Right kidney (tissue), 1 donor: ENCODE results near the gene TNNT2.
A peak's percentile ranks its signal among the peaks of the same experiment; 100 is the strongest.

Experiments
- DNase-seq: peaks from one replicate; pipeline ENCODE4 v3.0.0-alpha.2; 2016

The TNNT2 gene

DNA sequence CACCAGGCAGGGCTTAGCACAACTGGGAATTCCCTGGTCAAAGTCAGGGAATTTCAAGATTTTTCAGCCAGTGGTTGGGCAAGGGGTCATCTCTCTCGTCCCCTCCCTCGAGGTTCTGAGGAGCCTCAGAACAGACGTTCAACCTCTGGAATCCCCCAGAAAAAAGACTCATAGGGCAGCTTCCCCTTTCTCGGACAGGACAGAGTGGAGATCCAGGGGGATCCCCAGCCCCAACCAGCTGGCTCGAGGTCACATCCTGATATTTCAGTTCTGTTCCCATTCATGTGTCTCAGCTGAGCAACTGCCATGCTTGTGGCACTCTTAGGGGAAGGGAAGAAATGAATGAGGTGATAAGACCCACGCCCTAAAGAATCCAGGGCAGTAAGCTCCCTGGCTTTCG, 26.6 kb upstream of the TNNT2 start:
- no peak for DNase-seq

DNA sequence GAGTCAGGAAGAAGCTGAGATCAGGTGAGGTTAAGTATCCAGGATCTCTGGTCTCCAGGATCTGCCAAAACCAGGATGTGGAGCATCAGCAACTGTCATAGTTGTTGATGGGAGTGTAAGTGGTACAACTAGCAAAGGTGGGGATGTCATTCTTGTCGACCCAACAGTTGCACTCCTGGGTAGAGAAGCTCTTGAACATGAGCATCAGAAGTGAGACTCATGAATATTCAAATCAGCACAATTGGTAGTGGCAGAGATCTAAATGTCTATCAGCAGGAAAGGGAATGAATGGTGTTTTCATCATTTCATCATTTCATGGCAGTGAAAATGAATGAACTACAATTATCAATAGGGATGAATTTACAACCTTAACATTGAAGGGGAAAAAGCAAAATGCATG, 25.9 kb upstream of the TNNT2 start:
- no peak for DNase-seq

DNA sequence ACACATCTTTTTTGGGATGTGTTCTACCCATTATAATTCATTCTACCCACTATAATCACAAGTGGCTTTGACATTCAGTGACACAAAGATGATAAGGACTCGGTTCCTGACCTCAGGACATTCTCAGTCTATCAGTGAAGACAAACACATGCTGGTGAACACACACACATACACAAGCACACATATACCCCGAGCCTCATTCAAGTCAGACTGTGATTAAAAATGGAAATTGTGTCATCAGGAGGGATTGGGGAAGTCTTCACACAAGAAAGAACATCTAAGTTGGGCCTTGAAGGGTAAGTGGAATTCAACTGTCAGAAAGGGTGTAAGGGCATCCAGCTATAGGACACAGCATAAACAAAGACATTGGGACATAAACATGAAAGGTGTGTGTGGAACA, 24.2 kb upstream of the TNNT2 start:
- no peak for DNase-seq

DNA sequence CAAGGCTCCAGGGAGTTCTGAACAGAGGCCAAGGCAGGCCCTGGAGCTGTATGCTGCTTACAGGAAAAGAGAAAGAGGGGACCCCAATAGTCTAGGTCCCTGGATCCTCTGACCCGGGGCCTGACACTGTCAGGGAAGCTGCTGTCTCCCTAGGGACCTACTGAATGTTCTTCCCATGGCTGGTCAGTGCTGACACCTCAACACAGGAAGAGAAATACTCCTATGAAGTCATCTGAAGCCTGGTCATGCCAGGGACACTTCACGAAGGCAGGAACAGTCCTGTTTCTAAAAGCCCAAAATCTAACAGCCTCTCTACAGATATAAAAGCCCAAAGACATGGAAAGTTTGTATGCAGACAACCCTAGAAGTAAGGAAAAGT, 23.4 kb upstream of the TNNT2 start:
- DNase-seq = no peak

DNA sequence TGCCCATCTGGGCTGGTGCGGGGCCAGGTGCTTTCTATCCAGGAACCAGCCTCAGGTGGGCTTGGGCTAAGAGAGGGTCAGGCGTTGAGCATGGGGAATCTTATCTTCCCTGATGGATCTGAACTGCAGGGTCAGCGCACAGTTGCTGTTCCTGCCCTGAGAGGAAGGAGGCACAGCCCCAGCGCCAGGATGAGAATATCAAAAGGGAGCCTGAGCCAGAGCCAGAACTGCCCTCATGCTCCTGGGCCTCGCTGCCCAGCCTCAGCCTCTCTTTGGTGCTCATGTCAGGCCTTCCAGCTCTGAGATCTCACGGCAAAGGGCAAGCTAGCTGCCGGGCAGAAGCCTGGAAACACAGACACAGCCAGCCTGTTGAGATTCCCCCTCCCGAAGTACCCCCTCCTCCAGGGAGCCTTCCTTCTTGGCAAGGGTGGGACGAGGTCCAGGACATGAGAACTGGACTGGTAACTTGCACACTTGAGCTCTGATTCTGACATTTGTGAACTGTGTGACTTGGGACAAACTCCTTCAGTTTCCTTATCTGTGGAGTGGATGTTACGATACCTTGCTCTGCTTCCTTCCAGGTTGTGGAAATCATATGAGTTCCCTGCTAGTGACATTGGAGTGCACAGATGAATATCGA, 22.9 kb upstream of the TNNT2 start:
- DNase-seq = no peak

DNA sequence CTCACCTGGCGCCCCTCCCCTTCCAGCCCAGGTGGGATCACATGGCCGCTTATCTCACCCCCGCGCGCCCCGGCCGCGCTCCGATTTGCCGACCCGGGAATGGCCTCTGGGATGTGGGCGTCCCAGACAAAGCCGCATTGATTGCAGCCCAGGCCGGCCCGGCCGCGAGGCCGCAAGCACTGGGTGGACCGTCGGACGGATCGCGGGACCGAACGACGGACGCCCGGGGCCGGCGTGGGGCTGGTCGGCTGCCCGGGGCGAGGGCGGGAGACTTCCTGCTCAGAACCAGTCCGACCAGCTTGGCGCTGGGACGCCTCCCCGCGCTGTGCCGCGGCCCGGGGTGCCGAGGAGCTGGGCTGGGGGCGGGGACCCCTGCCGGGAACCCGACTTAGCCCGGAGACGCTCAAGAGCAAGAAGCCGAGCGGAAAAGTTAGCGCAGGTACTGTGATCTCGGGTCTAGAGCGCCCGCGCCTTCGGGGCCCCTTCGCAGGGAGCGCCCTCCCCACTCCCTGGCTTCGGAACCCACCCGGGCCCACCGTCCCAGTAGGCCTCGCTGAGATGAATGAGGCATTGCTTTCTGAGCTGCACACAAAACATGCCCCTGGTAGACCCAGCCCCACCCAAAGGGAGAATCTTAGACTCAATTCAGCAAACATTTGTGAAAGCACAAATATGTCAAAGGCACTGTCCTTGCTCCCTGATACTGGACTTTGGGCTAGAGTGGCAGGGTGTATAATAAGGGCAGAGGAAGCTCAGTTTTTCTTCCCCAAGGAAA, 22.1 kb upstream of the TNNT2 start:
- DNase-seq = peak; percentile 79

DNA sequence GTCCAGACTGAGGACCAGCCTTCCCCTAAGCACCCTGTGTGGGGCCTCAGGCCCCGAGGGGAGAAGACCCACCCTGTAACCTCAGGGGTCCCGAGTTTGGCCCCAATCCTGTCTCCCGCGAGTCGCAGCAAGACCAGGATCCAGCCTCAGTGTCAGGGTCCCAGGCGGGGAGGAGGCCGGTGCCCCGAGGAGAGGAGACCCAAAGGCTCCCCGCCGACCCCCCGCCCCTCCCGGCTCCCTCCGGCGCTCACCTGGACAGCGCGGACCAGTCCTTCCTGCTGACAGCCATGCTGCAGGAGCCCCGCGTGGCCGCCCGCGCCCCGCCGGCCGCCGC, 21.5 kb upstream of the TNNT2 start, which contains the start of gene LAD1:
Gene LAD1 (minus strand): TSS at position 307 of the 334 bp plus-strand sequence. CDS start 18 bp downstream, at position 289.
- DNase-seq = no peak

DNA sequence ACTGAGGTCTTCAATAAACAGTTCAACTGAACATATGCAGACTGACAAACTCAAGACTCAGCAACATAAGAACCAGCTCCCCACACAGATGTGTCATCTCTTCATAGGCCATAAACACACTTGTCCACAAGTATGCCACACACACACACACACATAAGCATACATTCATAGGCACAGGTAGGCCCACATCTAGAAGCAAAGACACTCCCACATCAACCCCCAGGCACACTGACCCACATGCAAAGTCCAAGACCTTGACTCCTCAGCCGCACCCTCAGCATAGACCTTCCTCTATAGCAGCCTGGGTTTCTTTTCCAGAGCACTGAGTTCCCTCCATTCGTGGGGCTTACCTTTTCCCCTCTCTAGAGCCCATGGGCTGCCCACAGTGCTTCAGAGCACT, 20.2 kb upstream of the TNNT2 start:
- DNase-seq = no peak

DNA sequence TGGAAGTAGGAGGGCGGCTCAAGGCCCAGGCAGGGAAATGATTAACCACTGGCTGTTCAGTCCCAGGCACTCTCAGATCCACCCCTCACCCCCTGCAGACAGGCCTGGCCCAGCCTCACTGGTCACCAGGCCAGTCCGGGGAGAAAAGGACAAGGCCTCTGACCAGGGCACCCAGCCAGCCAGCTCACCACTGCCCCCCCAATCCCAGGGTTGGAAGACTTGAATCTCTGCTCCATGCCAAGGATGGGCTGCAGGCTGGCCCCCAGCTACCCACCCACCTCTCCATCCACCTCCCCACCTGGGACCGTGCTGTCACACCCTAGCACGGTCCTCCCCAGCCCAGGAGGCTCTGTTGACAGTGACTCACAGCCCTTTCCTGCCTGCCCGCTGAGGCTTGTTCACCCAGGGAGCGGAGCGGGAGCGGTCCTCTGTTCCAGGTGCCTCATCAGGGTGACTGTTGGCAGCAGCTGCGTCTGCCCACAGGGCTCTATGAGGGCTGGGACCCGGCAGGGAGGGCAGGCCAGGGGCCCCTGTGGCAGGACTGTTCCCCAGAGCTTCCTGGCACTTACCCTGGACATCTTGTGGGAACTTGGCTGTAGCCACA, 19.5 kb upstream of the TNNT2 start:
- peak; percentile 43 for DNase-seq

DNA sequence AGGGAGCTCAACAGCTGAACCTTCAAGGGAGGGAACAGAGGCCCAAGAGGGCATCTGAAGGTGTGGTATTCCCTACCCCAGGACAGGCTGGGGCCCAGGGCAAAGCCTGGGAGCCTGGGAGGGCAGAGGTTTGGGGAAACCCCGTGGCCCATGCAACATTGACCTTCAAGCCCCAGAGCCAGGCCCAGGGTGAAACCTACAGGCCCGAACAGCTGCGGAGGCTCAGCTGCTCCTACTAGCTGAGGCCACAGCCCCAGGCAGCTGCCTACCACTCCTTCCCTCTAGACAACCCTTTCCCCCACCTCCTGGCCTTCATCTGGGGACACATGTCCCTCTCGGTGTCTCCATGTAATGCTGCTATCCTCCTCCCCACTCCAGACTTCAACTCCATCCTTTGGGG, 18.5 kb upstream of the TNNT2 start:
- DNase-seq = no peak

DNA sequence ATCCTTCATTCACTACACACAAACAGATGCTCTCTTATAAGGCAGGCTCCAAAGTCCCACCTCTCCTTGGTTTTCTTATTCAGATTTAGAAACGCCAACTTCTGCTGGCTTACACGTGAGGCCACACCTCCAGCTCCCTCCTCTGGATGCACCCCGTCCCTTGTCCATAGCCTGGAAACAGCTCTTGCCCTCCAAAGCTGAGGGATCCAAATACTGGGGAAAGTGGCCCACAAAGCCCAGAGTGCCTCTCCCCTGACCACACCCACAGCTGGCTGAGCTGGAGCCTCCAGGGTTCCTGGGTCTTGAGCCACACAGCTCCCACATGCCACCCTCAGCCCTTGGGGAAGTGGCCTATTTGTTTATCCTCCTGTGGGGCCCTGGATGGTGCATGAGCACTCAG, 17.1 kb upstream of the TNNT2 start:
- DNase-seq = no peak

DNA sequence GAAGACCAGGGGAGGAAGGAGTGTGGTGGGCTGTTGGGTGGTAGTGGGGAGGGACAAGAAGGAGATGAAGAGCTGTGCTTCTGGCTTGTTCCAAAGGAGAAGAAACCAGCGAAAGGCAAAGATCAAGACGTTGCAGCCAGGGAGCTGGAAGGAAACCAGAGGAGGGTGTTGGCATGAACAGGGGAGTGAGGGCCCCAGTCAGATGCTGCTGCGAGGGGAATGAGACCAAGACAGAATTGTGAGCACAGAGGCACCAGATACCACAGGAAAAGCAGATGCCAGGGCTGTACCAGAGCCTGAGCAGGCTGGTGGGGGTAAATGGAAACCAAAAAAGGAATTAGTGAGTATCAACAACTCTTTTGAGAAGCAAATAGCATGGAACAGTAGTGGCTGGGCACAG, 15.6 kb upstream of the TNNT2 start:
- DNase-seq = no peak

DNA sequence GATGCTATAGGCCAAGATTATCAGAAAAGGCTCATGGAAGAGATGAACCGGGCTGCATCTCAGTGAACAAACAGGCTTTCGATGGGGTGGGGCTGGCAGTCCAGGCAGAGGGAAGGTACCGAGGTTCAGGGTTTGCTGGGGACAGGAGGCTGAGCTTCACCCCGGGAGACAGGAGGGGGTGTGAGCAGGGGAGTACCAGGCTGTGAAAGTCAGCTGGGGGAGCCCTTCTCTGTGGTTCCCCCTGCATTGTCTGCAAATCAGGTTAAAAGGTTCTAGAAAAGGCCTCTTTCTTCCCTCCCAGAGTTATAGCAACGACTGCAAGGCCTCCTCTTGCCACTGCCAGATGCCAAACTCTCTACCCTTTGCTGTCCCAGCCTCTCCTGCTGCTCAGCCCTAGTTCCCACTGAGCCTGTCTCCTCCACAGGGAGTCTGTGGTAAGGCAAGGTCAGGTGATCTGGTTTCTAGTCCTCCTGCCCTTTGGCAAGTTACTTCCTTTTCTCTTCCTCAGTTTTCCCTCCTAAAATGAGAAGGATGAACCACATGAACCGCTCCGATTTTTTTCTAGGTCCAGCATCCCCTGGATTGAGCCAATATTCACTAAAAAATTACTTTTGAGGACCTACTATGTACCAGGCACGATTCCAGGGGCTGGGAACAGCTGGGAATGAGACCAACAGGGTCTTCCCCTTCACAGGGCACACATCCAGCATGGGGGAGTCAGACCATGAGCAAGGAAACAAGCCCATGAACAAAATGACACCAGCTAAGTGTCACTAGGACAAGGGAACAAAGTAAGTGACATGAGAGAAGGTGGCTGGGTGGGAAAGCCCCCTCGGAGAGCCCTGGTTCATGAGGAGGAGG, 14.4 kb upstream of the TNNT2 start:
- DNase-seq = no peak

DNA sequence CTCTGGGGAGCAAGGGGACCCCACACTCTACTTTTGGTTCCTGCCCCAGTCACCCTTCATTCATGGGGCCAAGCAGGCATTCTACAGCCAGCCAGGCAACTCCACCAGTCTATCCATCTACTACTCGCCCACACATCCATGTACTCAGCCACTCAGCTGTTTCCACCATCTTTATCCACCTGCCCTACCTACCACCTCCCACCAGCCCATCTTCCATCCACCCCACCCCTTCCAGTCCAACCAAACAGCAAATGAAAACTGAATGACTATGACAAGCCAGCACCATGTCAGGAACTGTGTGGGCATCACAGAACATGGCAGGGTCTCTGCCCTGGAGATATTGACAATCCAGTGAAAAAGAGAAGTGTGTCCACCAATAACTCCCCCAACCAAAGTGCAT, 13.7 kb upstream of the TNNT2 start:
- no peak for DNase-seq

DNA sequence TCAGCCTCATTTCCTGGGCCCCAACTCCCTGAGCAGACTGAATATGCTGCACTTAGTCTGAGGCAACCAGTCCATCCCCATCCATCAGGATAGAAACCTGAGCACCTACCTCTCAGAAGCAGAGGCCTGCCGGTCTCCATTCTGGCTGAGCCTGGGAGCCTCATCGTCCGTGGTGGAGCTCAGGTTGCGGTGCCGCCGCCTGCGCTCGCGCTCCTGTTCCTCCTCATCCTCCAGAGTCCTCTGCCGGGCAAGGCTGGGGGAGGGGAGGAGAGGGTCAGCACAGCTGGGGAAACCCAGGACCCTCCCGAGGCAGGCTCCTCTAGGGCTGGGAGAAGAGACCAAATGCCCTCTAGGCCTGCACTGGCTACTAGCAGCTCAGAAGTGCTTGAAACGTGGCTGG, 11.6 kb upstream of the TNNT2 start:
- DNase-seq = no peak

DNA sequence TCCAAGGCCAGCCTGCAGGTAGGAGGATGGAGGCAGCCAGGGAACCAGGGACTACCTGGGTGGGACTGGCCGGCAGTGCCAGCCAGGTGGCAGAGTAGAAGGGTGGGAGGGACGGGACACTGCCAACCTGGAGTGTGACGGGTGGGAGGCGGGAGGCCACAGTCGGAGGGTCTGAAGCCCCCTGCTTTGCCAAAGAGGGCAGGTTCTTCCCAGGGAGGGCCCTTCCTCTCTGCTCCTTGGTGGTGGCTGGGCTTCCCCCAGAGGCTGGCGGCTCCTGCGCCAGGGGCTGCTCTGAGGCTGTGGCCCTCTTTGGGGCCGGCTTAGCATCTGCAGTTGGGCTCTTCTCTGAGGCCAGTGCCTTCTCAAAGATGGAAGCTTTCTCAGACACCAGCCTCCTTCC, 8.7 kb upstream of the TNNT2 start:
- DNase-seq = no peak

DNA sequence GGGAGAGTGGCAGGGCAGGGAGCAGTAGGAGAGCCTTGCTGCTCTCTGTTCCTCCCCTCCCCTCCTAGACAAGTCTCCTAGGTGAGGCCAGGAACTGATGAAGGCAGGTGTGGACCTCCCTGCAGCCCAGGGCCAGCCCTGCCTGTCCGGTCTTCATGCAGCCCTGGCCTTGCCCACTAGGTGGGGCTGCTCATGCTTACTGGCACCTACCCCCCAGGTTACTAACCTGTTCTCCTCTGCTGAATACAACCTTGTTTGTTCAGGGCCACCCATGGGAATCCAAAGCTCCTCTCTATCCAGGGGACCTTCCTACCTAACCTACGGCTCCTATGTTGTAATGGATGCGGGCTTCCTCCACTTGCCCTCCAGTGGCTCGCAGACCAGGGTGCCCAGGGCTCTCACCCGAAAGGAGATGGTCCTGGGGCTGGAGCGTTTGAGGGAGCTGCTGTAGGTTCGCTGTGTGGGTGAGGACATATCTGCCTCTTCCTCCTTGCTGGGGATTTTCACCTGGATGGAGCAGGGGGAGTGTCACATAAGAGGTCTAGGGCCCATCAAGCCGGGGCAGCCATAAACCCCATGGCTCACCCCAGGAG, 7.9 kb upstream of the TNNT2 start:
- DNase-seq = peak; percentile 59

DNA sequence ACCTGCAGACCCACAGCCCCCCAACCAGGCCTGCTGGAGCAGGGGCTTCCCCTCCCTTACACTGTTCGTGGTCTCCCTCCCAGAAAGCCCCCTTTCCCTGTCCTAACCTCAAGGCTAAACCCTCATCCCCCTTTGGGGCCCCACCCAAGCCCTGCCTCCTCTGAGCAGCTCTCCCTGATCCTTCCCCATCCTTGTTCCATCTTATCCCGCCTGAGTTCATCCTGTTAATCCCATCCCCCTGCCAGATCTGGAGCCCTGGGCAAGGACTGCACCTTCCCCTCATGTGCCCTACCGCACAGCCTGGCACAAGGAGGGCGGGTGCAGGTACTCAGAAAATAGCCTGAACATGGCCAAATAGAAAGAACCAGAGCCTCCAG, 6.9 kb upstream of the TNNT2 start:
- DNase-seq = no peak

DNA sequence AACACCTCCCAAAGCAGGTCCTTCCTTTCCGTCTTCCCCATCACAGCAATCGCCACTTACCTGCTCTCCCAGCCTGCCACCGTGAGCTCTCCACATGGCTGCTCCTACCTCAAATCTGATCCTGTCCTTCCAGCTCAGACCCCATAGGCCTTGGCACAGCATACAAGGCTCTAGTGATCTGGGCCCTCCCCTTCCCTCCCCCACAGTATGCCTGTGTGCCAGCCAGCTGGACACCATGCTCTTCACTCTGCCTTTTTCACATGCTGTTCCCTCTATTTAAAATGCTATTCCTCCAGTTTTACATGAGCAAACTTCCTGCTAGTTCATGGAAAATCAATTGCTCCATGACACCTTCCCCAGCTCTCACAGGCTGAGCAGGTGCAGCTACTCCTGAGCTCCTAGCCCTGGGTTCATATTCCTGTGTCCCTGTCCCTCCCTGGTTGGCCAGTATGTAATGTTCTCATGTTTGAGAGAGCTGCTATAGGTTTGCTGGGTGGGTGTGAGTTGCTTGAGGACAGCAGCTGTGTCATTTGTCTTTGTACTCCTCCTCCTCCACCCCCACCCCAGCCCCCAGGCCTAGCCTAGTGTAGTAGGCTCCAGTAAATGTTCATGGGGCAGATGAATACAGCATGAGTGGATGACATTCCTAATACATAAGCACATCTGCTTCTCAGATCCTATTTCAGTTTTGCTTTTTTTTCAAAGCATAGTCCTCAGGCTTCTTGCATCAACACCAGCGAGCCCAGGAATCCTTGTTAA, 6.3 kb upstream of the TNNT2 start:
- DNase-seq = no peak

DNA sequence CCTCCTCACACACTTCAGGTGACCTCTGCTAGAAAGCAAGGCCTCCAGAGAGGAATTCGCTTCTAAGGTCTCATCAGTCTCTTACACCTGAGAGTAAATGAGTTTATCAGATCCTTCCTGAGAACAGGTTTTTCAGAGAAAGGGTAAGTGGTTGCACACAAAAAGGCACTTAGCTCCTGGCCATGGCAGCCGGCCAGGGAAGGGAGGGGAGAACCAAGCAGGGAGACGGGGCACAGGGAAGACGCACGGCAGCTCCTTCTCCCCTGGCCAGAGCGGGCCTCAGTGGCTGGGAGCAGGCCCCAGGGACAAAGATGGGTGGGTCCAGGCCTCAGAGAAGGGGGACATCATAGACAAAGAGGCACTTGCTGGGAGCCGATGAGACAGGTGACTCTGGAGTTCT, 3.6 kb upstream of the TNNT2 start:
- no peak for DNase-seq

DNA sequence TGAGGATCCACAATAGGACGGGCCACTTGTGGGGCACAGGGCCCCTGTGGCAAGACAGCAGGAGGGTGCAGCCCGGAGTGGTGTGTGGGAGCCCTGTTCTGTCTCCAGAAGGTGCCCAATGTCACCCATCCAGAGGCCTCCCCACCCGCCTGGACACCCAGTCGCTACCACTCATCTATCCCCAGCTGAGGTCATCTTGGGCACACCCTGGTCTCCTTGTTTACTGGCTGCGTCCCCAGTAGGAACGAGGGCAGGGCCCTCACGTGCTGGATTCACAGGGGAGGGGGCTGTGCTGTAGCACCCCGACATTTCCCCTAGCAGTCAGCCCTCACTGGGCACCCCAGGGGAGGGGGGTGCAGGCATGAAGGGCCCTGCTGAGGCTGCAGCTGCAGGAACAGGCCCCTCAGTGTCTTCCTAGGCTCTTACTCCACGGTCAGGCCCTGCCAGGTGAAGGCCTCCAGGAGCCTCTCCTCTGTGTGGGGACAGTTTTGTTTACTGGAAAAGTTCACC, 2.3 kb upstream of the TNNT2 start:
- no peak for DNase-seq

DNA sequence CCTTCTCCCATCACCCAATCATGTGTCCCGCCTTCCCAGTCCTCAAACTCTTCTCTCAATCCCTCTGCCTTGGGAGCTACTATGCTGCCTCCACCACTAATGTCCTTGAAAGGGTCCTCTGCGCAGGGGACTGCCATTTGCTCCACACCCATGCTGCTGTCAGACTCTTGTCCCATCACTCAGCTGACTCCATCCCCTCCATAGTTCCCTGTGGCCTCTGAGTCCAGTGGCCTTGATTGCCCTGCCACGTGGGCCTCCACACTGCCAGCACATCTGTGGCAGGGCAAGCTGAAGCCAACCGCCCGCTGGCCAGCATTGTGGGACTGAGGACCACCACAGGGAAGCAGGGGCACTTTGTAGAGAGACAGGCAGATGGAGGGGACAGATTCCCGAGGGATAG, 1.3 kb upstream of the TNNT2 start:
- DNase-seq = no peak
